GM12878 (cell line): ENCODE data around the gene ICA1. TPM values are rescaled to one million over a fixed set of nuclear protein-coding genes. Genes with fewer than 3 reads are reported as not detected.

ENCODE experiments used
- ATAC-seq: fragments of 200-7000 bp; cut with Tn5 transposase; 3 replicates; pipeline ENCODE4 v1.9.1; 2020; ENCODE audit warnings: mild to moderate bottlenecking, moderate library complexity
- BruUV-seq: library from RNA; stranded (reverse); fragments of 400-500 nt; replicated peaks from 2 replicates; lab custom pipeline; 2021; lab: Mats Ljungman, UMichigan
- CTCF ChIA-PET: fragments of 300-600 bp; sonication (Branson Sonifier 250); formaldehyde crosslinking; extraction: SDS; loops from one replicate; lab custom pipeline; 2021; ENCODE audit warnings: inconsistent platforms; lab: Yijun Ruan, JAX
- POLR2A ChIA-PET: fragments of 350-600 bp; formaldehyde crosslinking; extraction: SDS; loops from one replicate; lab custom pipeline; 2021; ENCODE audit warnings: inconsistent platforms; lab: Charles Lee
- RAD21 ChIA-PET: fragments of 300-600 bp; sonication (Branson Sonifier 250); formaldehyde crosslinking; loops from one replicate; lab custom pipeline; 2023; ENCODE audit warnings: antibody characterized with exemption; ENCODE audit not compliant: unreplicated experiment; lab: Charles Lee
- SMC1A ChIA-PET: fragments of 300-600 bp; sonication (Branson Sonifier 250); formaldehyde crosslinking; loops from one replicate; lab custom pipeline; 2023; ENCODE audit not compliant: unreplicated experiment, uncharacterized antibody; lab: Charles Lee
- DNase-seq: peaks from one replicate; pipeline ENCODE4 v3.0.0-alpha.2; 2011; ENCODE audit warnings: low read depth, low spot score
- FAIRE-seq: peaks from 3 replicates; lab custom pipeline; 2011; peaks lifted over from hg19 to GRCh38; lab: Jason Lieb, UNC
- H2AFZ ChIP-seq: 2 replicates; pipeline ENCODE4 v1.6.0; 2011; ENCODE audit warnings: low read depth, low read length, control low read depth; ENCODE audit not compliant: control insufficient read depth
- H3K27ac ChIP-seq: 2 replicates; pipeline ENCODE4 v1.5.1; 2011; ENCODE audit warnings: control low read depth; ENCODE audit not compliant: control insufficient read depth, insufficient read depth
- H3K27me3 ChIP-seq, 2 experiments: replicated peaks in 1 of 2; 2 replicates each; pipeline versions ENCODE4 v1.6.0 to v1.6.1; 2011; ENCODE audit warnings: low read length in 1 of 2; ENCODE audit not compliant: control insufficient read depth in 2 of 2, insufficient read depth in 2 of 2
- H3K36me3 ChIP-seq, 2 experiments: 2 replicates each; pipeline ENCODE4 v1.5.1; 2011; ENCODE audit warnings: low read length in 1 of 2; ENCODE audit not compliant: control insufficient read depth in 2 of 2, insufficient read depth in 2 of 2
- H3K4me1 ChIP-seq: 2 replicates; pipeline ENCODE4 v1.6.1; 2011; ENCODE audit warnings: mild to moderate bottlenecking, low read length, moderate library complexity, mixed read lengths; ENCODE audit not compliant: control insufficient read depth, insufficient read depth
- H3K4me2 ChIP-seq: 2 replicates; pipeline ENCODE4 v1.6.0; 2011; ENCODE audit warnings: control low read depth; ENCODE audit not compliant: control insufficient read depth, insufficient read depth
- H3K4me3 ChIP-seq: fragments of 200-600 bp; sonication (generic); 2 replicates; pipeline ENCODE4 v1.5.1; 2016
- H3K79me2 ChIP-seq: 2 replicates; pipeline ENCODE4 v1.6.0; 2011; ENCODE audit warnings: low read length; ENCODE audit not compliant: control insufficient read depth, insufficient read depth
- H3K9ac ChIP-seq: 2 replicates; pipeline ENCODE4 v1.8.0; 2011; ENCODE audit warnings: low read length, control low read depth, mixed read lengths; ENCODE audit not compliant: control insufficient read depth, insufficient read depth
- H3K9me3 ChIP-seq: replicated peaks from 3 replicates; pipeline ENCODE4 v1.5.1; 2011; ENCODE audit warnings: mild to moderate bottlenecking, low read length; ENCODE audit not compliant: control insufficient read depth, insufficient read depth
- H4K20me1 ChIP-seq: 2 replicates; pipeline ENCODE4 v1.6.0; 2011; ENCODE audit not compliant: control insufficient read depth, insufficient read depth
- BMI1 ChIP-seq: fragments of 450-650 bp; IDR thresholded peaks from 2 replicates; pipeline ENCODE4 v1.6.1; 2016; ENCODE audit warnings: mild to moderate bottlenecking, moderate library complexity, borderline replicate concordance
- HCFC1 ChIP-seq: fragments of 150-350 bp; IDR thresholded peaks from 2 replicates; pipeline ENCODE4 v1.6.1; 2014; ENCODE audit warnings: low read length
- KAT2A ChIP-seq: conservative IDR thresholded peaks from 2 replicates; pipeline ENCODE4 v1.6.1; 2011; ENCODE audit warnings: low read depth, low read length; ENCODE audit not compliant: control insufficient read depth
- KDM1A ChIP-seq: fragments of 200-600 bp; sonication (generic); IDR thresholded peaks from 2 replicates; pipeline ENCODE4 v1.6.1; 2016; ENCODE audit warnings: borderline replicate concordance
- MEF2B ChIP-seq: fragments of 450-650 bp; IDR thresholded peaks from 2 replicates; pipeline ENCODE4 v1.6.1; 2018; ENCODE audit warnings: mild to moderate bottlenecking, moderate library complexity; ENCODE audit not compliant: partially characterized antibody, poor library complexity, severe bottlenecking
- MTA3 ChIP-seq: IDR thresholded peaks from 2 replicates; pipeline ENCODE4 v1.6.1; 2012; ENCODE audit warnings: low read length, inconsistent platforms, borderline replicate concordance
- PAX5 ChIP-seq: IDR thresholded peaks from 2 replicates; pipeline ENCODE4 v1.6.1; 2011; ENCODE audit warnings: low read depth, low read length, borderline replicate concordance
- SMC3 ChIP-seq: IDR thresholded peaks from 2 replicates; pipeline ENCODE4 v1.6.1; 2011; ENCODE audit warnings: low read length, improper control_type of control experiment, borderline replicate concordance
- SPI1 ChIP-seq: IDR thresholded peaks from 2 replicates; pipeline ENCODE4 v1.6.1; 2011; ENCODE audit warnings: low read depth, mild to moderate bottlenecking, low read length, moderate library complexity, borderline replicate concordance; ENCODE audit not compliant: insufficient read depth
- STAT3 ChIP-seq: IDR thresholded peaks from 2 replicates; pipeline ENCODE4 v1.6.1; 2011; ENCODE audit warnings: low read depth, low read length, improper control_type of control experiment
- SUZ12 ChIP-seq: fragments of 200-600 bp; sonication (generic); IDR thresholded peaks from one replicate; pipeline ENCODE4 v1.6.1; 2018; ENCODE audit warnings: antibody characterized with exemption, mild to moderate bottlenecking; ENCODE audit not compliant: unreplicated experiment
- TAF1 ChIP-seq: IDR thresholded peaks from 2 replicates; pipeline ENCODE4 v1.6.1; 2011; ENCODE audit warnings: mild to moderate bottlenecking, low read depth, low read length, borderline replicate concordance
- WGBS: methylation state at CpG from one replicate; pipeline ENCODE4 v1.1.6; 2016; ENCODE audit warnings: low lambda C conversion rate; ENCODE audit not compliant: insufficient replicate concordance, insufficient coverage; ENCODE audit errors: missing lambda C conversion rate; 5-methylcytosine and 5-hydroxymethylcytosine counted together
- in situ Hi-C: fragments of 300-500 bp; cut with MboI; formaldehyde crosslinking; loops from 9 replicates; pipeline ENCODE4 v1.14.3; 2018; ENCODE audit warnings: mixed read lengths
- intact Hi-C: fragments of 100-400 bp; cut with micrococcal nuclease; formaldehyde crosslinking; loops from one replicate; pipeline ENCODE4 v1.14.2; 2022; ENCODE audit not compliant: unreplicated experiment
- polyA plus RNA-seq, 11 experiments: library from polyadenylated mRNA; depleted of rRNA in 4 of 11; unstranded in 6 of 11; stranded (reverse) in 5 of 11; fragments of >200 nt; fragmentation: Nextera tagmentation in 4 of 11; fragmentation: Illumina TruSeq in 1 of 11; extraction: Ambion mirVana in 4 of 11; extraction: Trizol in 1 of 11; gene quantifications; 1 replicate in 1 of 11; 2 replicates in 10 of 11; pipeline versions ENCODE4 v1.2.1 to v1.2.3, GENCODE V29; 2011 to 2016; ENCODE audit warnings: inconsistent platforms in 2 of 11, missing spikeins in 2 of 11, low read depth in 1 of 11
- total RNA-seq, 4 experiments: library from RNA; depleted of rRNA in 3 of 4; stranded (reverse); fragments of >200 nt in 3 of 4; fragmentation: Illumina TruSeq in 1 of 4; extraction: Trizol in 1 of 4; gene quantifications; 2 replicates each; pipeline versions ENCODE4 v1.2.1 to v1.2.3, GENCODE V29; 2013 to 2021
- TF ChIP-seq, protein P1 (sequence below): fragments of 450-650 bp; IDR thresholded peaks from 2 replicates; pipeline ENCODE4 v1.6.1; 2017; ENCODE audit warnings: borderline replicate concordance
- TF ChIP-seq, protein P2 (sequence below): fragments of 450-650 bp; IDR thresholded peaks from 2 replicates; pipeline ENCODE4 v1.6.1; 2017; ENCODE audit warnings: mild to moderate bottlenecking, moderate library complexity
- TF ChIP-seq, protein P3 (sequence below): IDR thresholded peaks from 2 replicates; pipeline ENCODE4 v1.6.1; 2011; ENCODE audit warnings: low read depth, mild to moderate bottlenecking, low read length, moderate library complexity, borderline replicate concordance; ENCODE audit errors: extremely low read depth
- TF ChIP-seq, protein P4 (sequence below): IDR thresholded peaks from 2 replicates; pipeline ENCODE4 v1.6.1; 2011; ENCODE audit warnings: low read depth, low read length, improper control_type of control experiment, borderline replicate concordance

The ICA1 gene
- total and polyA plus RNA-seq, 10 of the 15 experiments (the other 5 are each of a cell fraction or from before 2014, with no cell fraction given), result 1.3 to 35.1 (median 3.3) TPM

DNA sequence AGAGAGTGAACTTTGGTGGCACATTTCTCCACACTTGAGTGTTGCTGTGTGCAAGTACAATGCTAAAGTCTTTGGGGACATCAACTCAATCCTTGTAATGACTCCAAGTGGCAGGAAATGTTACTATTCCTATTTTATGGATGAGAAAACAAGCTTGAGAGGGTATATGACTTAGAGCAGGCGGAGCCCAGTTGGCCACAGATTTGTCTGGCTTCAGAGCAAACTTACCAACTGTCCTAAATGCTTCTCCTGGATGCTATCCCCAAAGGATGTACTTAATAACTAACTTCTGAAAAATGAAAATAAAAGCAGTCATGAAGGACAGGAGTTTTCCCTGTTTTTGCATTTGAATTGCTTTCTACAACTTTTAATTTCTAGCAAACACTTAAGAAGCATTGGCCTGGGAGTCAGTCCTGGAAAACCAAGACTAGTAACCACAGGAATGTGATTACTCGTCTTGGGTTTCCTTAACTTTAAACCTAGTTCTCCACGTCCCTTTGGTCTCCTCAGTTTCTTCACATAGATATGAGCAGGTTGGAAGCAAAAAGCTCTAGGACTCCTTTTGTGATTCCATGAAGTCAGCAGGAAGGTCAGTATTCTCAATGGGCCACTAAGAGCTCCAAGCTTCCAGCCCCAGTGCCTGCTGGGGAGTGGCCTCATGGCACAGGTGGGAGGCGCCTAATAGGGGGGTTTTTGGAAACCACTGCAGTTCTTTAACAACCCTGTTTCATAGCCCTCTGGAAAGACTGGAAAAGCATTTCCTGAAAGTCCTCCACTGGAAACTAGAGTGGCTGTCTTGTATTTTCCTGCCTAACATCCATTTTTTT lies 152.6 kb downstream of the ICA1 start:
- intact Hi-C loops, result no loop called here
- ChIA-PET SMC1A (interaction anchor here (0.7 to 1.8 kb wide), 10 partner anchors 10 to 428 kb away, joined by 3 to 5 read pairs (median 4); no protein-coding TSS in a partner anchor), POLR2A (interaction anchor here (0.9 kb wide), 1 partner anchor 19 kb away, joined by 3 read pairs; no protein-coding TSS in a partner anchor), RAD21 (interaction anchor here (1.2 kb wide), 1 partner anchor 20 kb away, joined by 3 read pairs; no protein-coding TSS in a partner anchor), CTCF (interaction anchor here (1.2 kb wide), 1 partner anchor 33 kb away, joined by 3 read pairs; no protein-coding TSS in a partner anchor)
- H3K9me3 ChIP-seq, result peaks cover 8% of the 10 kb centered on the region; the same call in 2 of the 3 replicates
- no peak overlapping the region for H3K4me3 ChIP-seq
- H4K20me1 ChIP-seq, result no peaks in the 10 kb centered on the region
- ATAC-seq (no peak), FAIRE-seq (no peak), DNase-seq (no peak)
- H3K4me1 ChIP-seq, result peaks cover 12% of the 10 kb centered on the region
- H3K36me3 ChIP-seq, result no peaks in the 10 kb centered on the region
- no peak overlapping the region for H2AFZ ChIP-seq
- BruUV-seq, result no TSS peak
- in situ Hi-C loops, result no loop called here
- H3K27ac ChIP-seq, result no peak overlapping the region
- 77% methylated on average over 4 of the region's 4 CpGs for WGBS
- no peak overlapping the region for H3K9ac ChIP-seq
- no peaks in the 10 kb centered on the region for H3K79me2 ChIP-seq
- no peaks in the 10 kb centered on the region for H3K27me3 ChIP-seq
- H3K4me2 ChIP-seq, result no peak overlapping the region
- TF ChIP-seq SMC3, result no peak
- TF ChIP-seq PAX5, result no peak
- TF ChIP-seq, protein P1, sequence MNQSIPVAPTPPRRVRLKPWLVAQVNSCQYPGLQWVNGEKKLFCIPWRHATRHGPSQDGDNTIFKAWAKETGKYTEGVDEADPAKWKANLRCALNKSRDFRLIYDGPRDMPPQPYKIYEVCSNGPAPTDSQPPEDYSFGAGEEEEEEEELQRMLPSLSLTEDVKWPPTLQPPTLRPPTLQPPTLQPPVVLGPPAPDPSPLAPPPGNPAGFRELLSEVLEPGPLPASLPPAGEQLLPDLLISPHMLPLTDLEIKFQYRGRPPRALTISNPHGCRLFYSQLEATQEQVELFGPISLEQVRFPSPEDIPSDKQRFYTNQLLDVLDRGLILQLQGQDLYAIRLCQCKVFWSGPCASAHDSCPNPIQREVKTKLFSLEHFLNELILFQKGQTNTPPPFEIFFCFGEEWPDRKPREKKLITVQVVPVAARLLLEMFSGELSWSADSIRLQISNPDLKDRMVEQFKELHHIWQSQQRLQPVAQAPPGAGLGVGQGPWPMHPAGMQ, result no peak
- no peak for TF ChIP-seq STAT3
- TF ChIP-seq TAF1, result no peak
- TF ChIP-seq, protein P2, sequence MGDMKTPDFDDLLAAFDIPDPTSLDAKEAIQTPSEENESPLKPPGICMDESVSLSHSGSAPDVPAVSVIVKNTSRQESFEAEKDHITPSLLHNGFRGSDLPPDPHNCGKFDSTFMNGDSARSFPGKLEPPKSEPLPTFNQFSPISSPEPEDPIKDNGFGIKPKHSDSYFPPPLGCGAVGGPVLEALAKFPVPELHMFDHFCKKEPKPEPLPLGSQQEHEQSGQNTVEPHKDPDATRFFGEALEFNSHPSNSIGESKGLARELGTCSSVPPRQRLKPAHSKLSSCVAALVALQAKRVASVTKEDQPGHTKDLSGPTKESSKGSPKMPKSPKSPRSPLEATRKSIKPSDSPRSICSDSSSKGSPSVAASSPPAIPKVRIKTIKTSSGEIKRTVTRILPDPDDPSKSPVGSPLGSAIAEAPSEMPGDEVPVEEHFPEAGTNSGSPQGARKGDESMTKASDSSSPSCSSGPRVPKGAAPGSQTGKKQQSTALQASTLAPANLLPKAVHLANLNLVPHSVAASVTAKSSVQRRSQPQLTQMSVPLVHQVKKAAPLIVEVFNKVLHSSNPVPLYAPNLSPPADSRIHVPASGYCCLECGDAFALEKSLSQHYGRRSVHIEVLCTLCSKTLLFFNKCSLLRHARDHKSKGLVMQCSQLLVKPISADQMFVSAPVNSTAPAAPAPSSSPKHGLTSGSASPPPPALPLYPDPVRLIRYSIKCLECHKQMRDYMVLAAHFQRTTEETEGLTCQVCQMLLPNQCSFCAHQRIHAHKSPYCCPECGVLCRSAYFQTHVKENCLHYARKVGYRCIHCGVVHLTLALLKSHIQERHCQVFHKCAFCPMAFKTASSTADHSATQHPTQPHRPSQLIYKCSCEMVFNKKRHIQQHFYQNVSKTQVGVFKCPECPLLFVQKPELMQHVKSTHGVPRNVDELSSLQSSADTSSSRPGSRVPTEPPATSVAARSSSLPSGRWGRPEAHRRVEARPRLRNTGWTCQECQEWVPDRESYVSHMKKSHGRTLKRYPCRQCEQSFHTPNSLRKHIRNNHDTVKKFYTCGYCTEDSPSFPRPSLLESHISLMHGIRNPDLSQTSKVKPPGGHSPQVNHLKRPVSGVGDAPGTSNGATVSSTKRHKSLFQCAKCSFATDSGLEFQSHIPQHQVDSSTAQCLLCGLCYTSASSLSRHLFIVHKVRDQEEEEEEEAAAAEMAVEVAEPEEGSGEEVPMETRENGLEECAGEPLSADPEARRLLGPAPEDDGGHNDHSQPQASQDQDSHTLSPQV, result no peak
- TF ChIP-seq BMI1, result no peak
- no peak for TF ChIP-seq KAT2A
- TF ChIP-seq MEF2B, result no peak
- TF ChIP-seq KDM1A, result no peak
- TF ChIP-seq HCFC1, result no peak
- TF ChIP-seq SPI1, result no peak
- TF ChIP-seq, protein P3, sequence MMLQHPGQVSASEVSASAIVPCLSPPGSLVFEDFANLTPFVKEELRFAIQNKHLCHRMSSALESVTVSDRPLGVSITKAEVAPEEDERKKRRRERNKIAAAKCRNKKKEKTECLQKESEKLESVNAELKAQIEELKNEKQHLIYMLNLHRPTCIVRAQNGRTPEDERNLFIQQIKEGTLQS, result no peak
- TF ChIP-seq, protein P4, sequence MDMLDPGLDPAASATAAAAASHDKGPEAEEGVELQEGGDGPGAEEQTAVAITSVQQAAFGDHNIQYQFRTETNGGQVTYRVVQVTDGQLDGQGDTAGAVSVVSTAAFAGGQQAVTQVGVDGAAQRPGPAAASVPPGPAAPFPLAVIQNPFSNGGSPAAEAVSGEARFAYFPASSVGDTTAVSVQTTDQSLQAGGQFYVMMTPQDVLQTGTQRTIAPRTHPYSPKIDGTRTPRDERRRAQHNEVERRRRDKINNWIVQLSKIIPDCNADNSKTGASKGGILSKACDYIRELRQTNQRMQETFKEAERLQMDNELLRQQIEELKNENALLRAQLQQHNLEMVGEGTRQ, result no peak
- no peak for TF ChIP-seq SUZ12
- no peak for TF ChIP-seq MTA3
